Neural cell (in vitro differentiated cells): ENCODE data around the gene NPAS3. TPM values are rescaled to one million over a fixed set of nuclear protein-coding genes. Genes with fewer than 3 reads are reported as not detected.

Experiments used
- H2AFZ ChIP-seq: fragments of 200-600, 300-800 bp; sonication (generic), shearing (Covaris generic); 2 replicates; pipeline ENCODE4 v1.6.0; 2014; ENCODE audit warnings: low read depth, mild to moderate bottlenecking, antibody characterized with exemption, low read length, moderate library complexity
- H3F3A ChIP-seq: fragments of 200-600 bp; shearing (Covaris generic); 2 replicates; pipeline ENCODE4 v1.6.1; 2016; ENCODE audit warnings: mild to moderate bottlenecking, moderate library complexity, mixed read lengths, antibody characterized with exemption, low read length; ENCODE audit not compliant: insufficient read depth, poor library complexity, severe bottlenecking
- H3K27ac ChIP-seq: fragments of 200-600, 300-800 bp; sonication (generic), shearing (Covaris generic); 2 replicates; pipeline ENCODE4 v1.5.1; 2014; ENCODE audit warnings: mild to moderate bottlenecking, low read length, moderate library complexity
- H3K27me3 ChIP-seq: fragments of 300-800, 200-600 bp; sonication (generic), shearing (Covaris generic); 2 replicates; pipeline ENCODE4 v1.6.0; 2014; ENCODE audit warnings: mild to moderate bottlenecking, low read depth, low read length, moderate library complexity; ENCODE audit not compliant: insufficient read depth
- H3K36me3 ChIP-seq: fragments of 300-800, 200-600 bp; sonication (generic), shearing (Covaris generic); 2 replicates; pipeline ENCODE4 v1.5.1; 2014; ENCODE audit warnings: mild to moderate bottlenecking, antibody characterized with exemption, low read length, moderate library complexity; ENCODE audit not compliant: insufficient read depth
- H3K4me2 ChIP-seq: fragments of 300-800, 200-600 bp; sonication (generic), shearing (Covaris generic); 2 replicates; pipeline ENCODE4 v1.6.0; 2014; ENCODE audit warnings: mild to moderate bottlenecking, low read length
- H3K4me3 ChIP-seq: fragments of 300-800, 200-600 bp; sonication (generic), shearing (Covaris generic); 2 replicates; pipeline ENCODE4 v1.5.1; 2014; ENCODE audit warnings: mild to moderate bottlenecking, low read length, moderate library complexity
- H3K79me2 ChIP-seq: fragments of 200-600 bp; shearing (Covaris generic); replicated peaks from 2 replicates; pipeline ENCODE4 v1.6.0; 2014; ENCODE audit warnings: mild to moderate bottlenecking, low read length, moderate library complexity; ENCODE audit not compliant: insufficient read depth
- H3K9ac ChIP-seq: fragments of 300-800, 200-600 bp; sonication (generic), shearing (Covaris generic); 2 replicates; pipeline ENCODE4 v1.6.1; 2016; ENCODE audit warnings: mild to moderate bottlenecking, low read length, mixed read lengths
- H3K9me2 ChIP-seq: fragments of 200-600 bp; shearing (Covaris generic); 2 replicates; pipeline ENCODE4 v1.6.1; 2016; ENCODE audit warnings: mild to moderate bottlenecking, low read length, mixed read lengths; ENCODE audit not compliant: insufficient read depth
- H3K9me3 ChIP-seq: fragments of 200-600, 300-800 bp; sonication (generic), shearing (Covaris generic); 2 replicates; pipeline ENCODE4 v1.6.1; 2016; ENCODE audit warnings: mild to moderate bottlenecking, mixed run types, low read length, moderate library complexity, mixed read lengths
- H4K20me1 ChIP-seq: fragments of 200-600 bp; shearing (Covaris generic); 2 replicates; pipeline ENCODE4 v1.6.1; 2016; ENCODE audit warnings: mild to moderate bottlenecking, mixed run types; ENCODE audit not compliant: insufficient read depth
- CTCF ChIP-seq: fragments of 450-650 bp; IDR thresholded peaks from 2 replicates; pipeline ENCODE4 v1.5.1; 2014; ENCODE audit warnings: antibody characterized with exemption, mild to moderate bottlenecking, moderate library complexity; ENCODE audit not compliant: poor library complexity, severe bottlenecking
- EP300 ChIP-seq: fragments of 450-650 bp; conservative IDR thresholded peaks from 2 replicates; pipeline ENCODE4 v1.6.1; 2014; ENCODE audit warnings: antibody characterized with exemption, mild to moderate bottlenecking, moderate library complexity; ENCODE audit not compliant: poor library complexity, severe bottlenecking
- EZH2 ChIP-seq: fragments of 200-600, 300-800 bp; shearing (Covaris generic), sonication (generic); IDR thresholded peaks from 2 replicates; pipeline ENCODE4 v1.6.1; 2014; ENCODE audit warnings: antibody characterized with exemption, low read length, borderline replicate concordance, mild to moderate bottlenecking; ENCODE audit not compliant: insufficient read depth, poor library complexity, severe bottlenecking
- MXI1 ChIP-seq: fragments of 450-650 bp; conservative IDR thresholded peaks from 2 replicates; pipeline ENCODE4 v1.6.1; 2014; ENCODE audit warnings: antibody characterized with exemption, mild to moderate bottlenecking; ENCODE audit not compliant: poor library complexity, severe bottlenecking
- POLR2AphosphoS5 ChIP-seq: IDR thresholded peaks from 2 replicates; pipeline ENCODE4 v1.6.1; 2012
- RAD21 ChIP-seq: fragments of 450-650 bp; conservative IDR thresholded peaks from 2 replicates; pipeline ENCODE4 v1.6.1; 2014; ENCODE audit warnings: antibody characterized with exemption, mild to moderate bottlenecking, moderate library complexity
- REST ChIP-seq: IDR thresholded peaks from 2 replicates; pipeline ENCODE4 v1.6.1; 2012; ENCODE audit warnings: borderline replicate concordance
- SMC3 ChIP-seq: fragments of 450-650 bp; conservative IDR thresholded peaks from 2 replicates; pipeline ENCODE4 v1.6.1; 2014; ENCODE audit warnings: antibody characterized with exemption, mild to moderate bottlenecking, moderate library complexity; ENCODE audit not compliant: poor library complexity
- TAF1 ChIP-seq: IDR thresholded peaks from 2 replicates; pipeline ENCODE4 v1.6.1; 2012; ENCODE audit warnings: low read depth
- polyA plus RNA-seq: library from polyadenylated mRNA; depleted of rRNA; stranded (reverse); fragments of >200 nt; gene quantifications from 2 replicates; pipeline ENCODE4 v1.2.3, GENCODE V29; 2014

The NPAS3 gene
- polyA plus RNA-seq, 1 donor from 2014 or later, result 1.3 TPM

GRCh38 chr14:33451211-33451610 lies 512.5 kb downstream of the NPAS3 start:
- Histone ChIP-seq H4K20me1 (no peaks in the 10 kb centered on the region), H3K4me3 (no peak overlapping the region), H2AFZ (no peak overlapping the region), H3K9ac (no peak overlapping the region), H3K27ac (no peak overlapping the region), H3K9me2 (no peaks in the 10 kb centered on the region), H3K79me2 (no peaks in the 10 kb centered on the region), H3K27me3 (no peaks in the 10 kb centered on the region), H3K36me3 (no peaks in the 10 kb centered on the region), H3K4me2 (no peak overlapping the region), H3F3A (no peaks in the 10 kb centered on the region), H3K9me3 (no peaks in the 10 kb centered on the region)
- TF ChIP-seq CTCF (no peak), EZH2 (no peak), MXI1 (no peak), REST (no peak)

GRCh38 chr14:33452995-33453394 lies 514.3 kb downstream of the NPAS3 start:
- TF ChIP-seq POLR2AphosphoS5 (no peak), SMC3 (no peak), RAD21 (no peak), EP300 (no peak), REST (no peak), CTCF (no peak), TAF1 (no peak), MXI1 (no peak), EZH2 (no peak)
- Histone ChIP-seq H2AFZ (no peak overlapping the region), H3K27ac (no peak overlapping the region), H3K27me3 (no peaks in the 10 kb centered on the region), H3K9me3 (no peaks in the 10 kb centered on the region), H3K9me2 (no peaks in the 10 kb centered on the region), H3F3A (no peaks in the 10 kb centered on the region), H3K36me3 (no peaks in the 10 kb centered on the region), H3K9ac (no peak overlapping the region), H3K4me2 (no peak overlapping the region), H3K4me3 (no peak overlapping the region), H3K79me2 (no peaks in the 10 kb centered on the region), H4K20me1 (no peaks in the 10 kb centered on the region)
